SK-N-SH treated with all-trans-retinoic acid at 6 μM for 48 hours (cell line): ENCODE results near the gene LOC128125822.

Experiments
- ATAC-seq: fragments of 200-7000 bp; cut with Tn5 transposase; 3 replicates; pipeline ENCODE4 v1.9.1; 2020; ENCODE audit warnings: mild to moderate bottlenecking, moderate library complexity
- ARNTL ChIP-seq: fragments of 450-650 bp; formaldehyde crosslinking; IDR thresholded peaks from 2 replicates; pipeline ENCODE4 v1.5.0; 2020; ENCODE audit warnings: low read depth, mild to moderate bottlenecking, moderate library complexity, borderline replicate concordance
- BACH2 ChIP-seq: fragments of 250-450 bp; sonication (Bioruptor Pico); IDR thresholded peaks from 2 replicates; pipeline ENCODE4 v1.9.0; 2021; ENCODE audit warnings: mild to moderate bottlenecking, borderline replicate concordance
- CREB5 ChIP-seq: fragments of 250-450 bp; sonication (Bioruptor Pico); IDR thresholded peaks from 2 replicates; pipeline ENCODE4 v1.5.1; 2020; ENCODE audit warnings: low read depth, mild to moderate bottlenecking, moderate library complexity
- CSDC2 ChIP-seq: fragments of 250-450 bp; sonication (Bioruptor Pico); IDR thresholded peaks from 2 replicates; pipeline ENCODE4 v1.5.0; 2020; ENCODE audit warnings: mild to moderate bottlenecking, moderate library complexity
- CSRNP3 ChIP-seq: fragments of 250-450 bp; sonication (Bioruptor Pico); IDR thresholded peaks from 2 replicates; pipeline ENCODE4 v1.5.1; 2021; ENCODE audit warnings: mild to moderate bottlenecking, moderate library complexity
- ESRRG ChIP-seq: fragments of 250-450 bp; sonication (Bioruptor Pico); IDR thresholded peaks from 2 replicates; pipeline ENCODE4 v1.6.1; 2021; ENCODE audit warnings: mild to moderate bottlenecking
- GLIS3 ChIP-seq: fragments of 250-450 bp; sonication (Bioruptor Pico); IDR thresholded peaks from 2 replicates; pipeline ENCODE4 v1.5.0; 2020; ENCODE audit warnings: mild to moderate bottlenecking, moderate library complexity
- ISL1 ChIP-seq: fragments of 250-450 bp; sonication (Bioruptor Pico); IDR thresholded peaks from 2 replicates; pipeline ENCODE4 v2.1.2; 2022; ENCODE audit warnings: mild to moderate bottlenecking, moderate library complexity
- OSR1 ChIP-seq: fragments of 250-450 bp; sonication (Bioruptor Pico); IDR thresholded peaks from 2 replicates; pipeline ENCODE4 v1.8.0; 2022; ENCODE audit warnings: moderate library complexity, mild to moderate bottlenecking, inconsistent platforms
- PATZ1 ChIP-seq: fragments of 250-450 bp; sonication (Bioruptor Pico); IDR thresholded peaks from 2 replicates; pipeline ENCODE4 v1.8.0; 2020; ENCODE audit warnings: mild to moderate bottlenecking, moderate library complexity, borderline replicate concordance
- POU6F1 ChIP-seq: fragments of 250-450 bp; sonication (Bioruptor Pico); IDR thresholded peaks from 2 replicates; pipeline ENCODE4 v1.8.0; 2021; ENCODE audit warnings: low read depth, mild to moderate bottlenecking, moderate library complexity, borderline replicate concordance
- PPARA ChIP-seq: fragments of 250-450 bp; sonication (Bioruptor Pico); IDR thresholded peaks from 2 replicates; pipeline ENCODE4 v1.5.0; 2020; ENCODE audit warnings: mild to moderate bottlenecking, borderline replicate concordance
- RARB ChIP-seq: fragments of 250-450 bp; sonication (Bioruptor Pico); IDR thresholded peaks from 2 replicates; pipeline ENCODE4 v1.8.0; 2021; ENCODE audit warnings: mild to moderate bottlenecking, moderate library complexity
- SNAI2 ChIP-seq: fragments of 250-450 bp; sonication (Bioruptor Pico); IDR thresholded peaks from 2 replicates; pipeline ENCODE4 v1.5.0; 2020; ENCODE audit warnings: mild to moderate bottlenecking, moderate library complexity
- TCF4 ChIP-seq: fragments of 250-450 bp; sonication (Bioruptor Pico); IDR thresholded peaks from 2 replicates; pipeline ENCODE4 v1.8.0; 2021; ENCODE audit warnings: mild to moderate bottlenecking, moderate library complexity, borderline replicate concordance
- TOX ChIP-seq: fragments of 250-450 bp; sonication (Bioruptor Pico); IDR thresholded peaks from 2 replicates; pipeline ENCODE4 v1.8.0; 2021; ENCODE audit warnings: mild to moderate bottlenecking, moderate library complexity, borderline replicate concordance
- TSHZ2 ChIP-seq: fragments of 250-450 bp; sonication (Bioruptor Pico); IDR thresholded peaks from 2 replicates; pipeline ENCODE4 v1.5.0; 2020; ENCODE audit warnings: mild to moderate bottlenecking, moderate library complexity
- ZFP3 ChIP-seq: fragments of 250-450 bp; sonication (Bioruptor Pico); IDR thresholded peaks from 2 replicates; pipeline ENCODE4 v1.5.0; 2020; ENCODE audit warnings: mild to moderate bottlenecking, moderate library complexity
- ZFP30 ChIP-seq: fragments of 450-650 bp; formaldehyde crosslinking; IDR thresholded peaks from 2 replicates; pipeline ENCODE4 v1.5.0; 2022; ENCODE audit warnings: mild to moderate bottlenecking, moderate library complexity
- ZNF565 ChIP-seq: fragments of 450-650 bp; formaldehyde crosslinking; conservative IDR thresholded peaks from 2 replicates; pipeline ENCODE4 v1.5.0; 2020; ENCODE audit warnings: low read depth, mild to moderate bottlenecking, moderate library complexity
- ZNF70 ChIP-seq: fragments of 450-650 bp; formaldehyde crosslinking; IDR thresholded peaks from 2 replicates; pipeline ENCODE4 v1.5.0; 2020; ENCODE audit warnings: mild to moderate bottlenecking, moderate library complexity
- ZNF8 ChIP-seq: fragments of 450-650 bp; formaldehyde crosslinking; IDR thresholded peaks from 2 replicates; pipeline ENCODE4 v1.5.0; 2020; ENCODE audit warnings: mild to moderate bottlenecking, moderate library complexity

Gene LOC128125822

GRCh38 chr6:63546697-63547096, 25.6 kb upstream of the LOC128125822 start (continued):
- TF ChIP-seq BACH2 (no peak), CREB5 (CRISPR knock-in tag) (no peak), ESRRG (CRISPR knock-in tag) (no peak), ZFP30 (CRISPR knock-in tag) (no peak)

- ATAC-seq: no peak
- TF ChIP-seq ZFP3 (CRISPR knock-in tag) (no peak), CSRNP3 (CRISPR knock-in tag) (no peak), SNAI2 (CRISPR knock-in tag) (no peak), ISL1 (CRISPR knock-in tag) (no peak), ARNTL (CRISPR knock-in tag) (no peak), ZNF70 (CRISPR knock-in tag) (no peak), ZNF565 (no peak), BACH2 (no peak), POU6F1 (CRISPR knock-in tag) (no peak), OSR1 (CRISPR knock-in tag) (no peak), RARB (CRISPR knock-in tag) (no peak), PATZ1 (no peak), PPARA (CRISPR knock-in tag) (no peak), TSHZ2 (CRISPR knock-in tag) (no peak), GLIS3 (no peak), TCF4 (CRISPR knock-in tag) (no peak), CSDC2 (no peak), CREB5 (CRISPR knock-in tag) (no peak), TOX (no peak)
Observed at GRCh38 chr6:63549076-63549475, 23.2 kb upstream of the LOC128125822 start.

- no peak for ATAC-seq
- TF ChIP-seq SNAI2 (CRISPR knock-in tag) (no peak), TSHZ2 (CRISPR knock-in tag) (no peak), RARB (CRISPR knock-in tag) (no peak), ZNF8 (CRISPR knock-in tag) (no peak), CSRNP3 (CRISPR knock-in tag) (no peak), TCF4 (CRISPR knock-in tag) (no peak), ZFP30 (CRISPR knock-in tag) (no peak), ZFP3 (CRISPR knock-in tag) (no peak), PATZ1 (no peak)
Observed at GRCh38 chr6:63553208-63553607, 19.1 kb upstream of the LOC128125822 start.
